HepG2 (cell line): Measurements from ENCODE around the gene GATB. TPM values are rescaled to one million over a fixed set of nuclear protein-coding genes. Genes with fewer than 3 reads are reported as not detected.

Source experiments
- AFF4 ChIP-seq: sonication (generic); formaldehyde crosslinking; IDR thresholded peaks from 2 replicates; pipeline ENCODE4 v1.4.0; 2020; ENCODE audit warnings: missing genetic modification reagents
- DMAP1 ChIP-seq: IDR thresholded peaks from 2 replicates; pipeline ENCODE4 v1.6.1; 2016
- GTF3A ChIP-seq: sonication (generic); formaldehyde crosslinking; conservative IDR thresholded peaks from 2 replicates; pipeline ENCODE4 v1.4.0; 2020; ENCODE audit warnings: mild to moderate bottlenecking, missing genetic modification reagents
- HIVEP1 ChIP-seq: sonication (generic); formaldehyde crosslinking; IDR thresholded peaks from 2 replicates; pipeline ENCODE4 v1.4.0; 2020; ENCODE audit warnings: mild to moderate bottlenecking, missing genetic modification reagents
- ISX ChIP-seq: sonication (generic); formaldehyde crosslinking; conservative IDR thresholded peaks from 2 replicates; pipeline ENCODE4 v1.5.0; 2020; ENCODE audit warnings: missing genetic modification reagents
- KDM3A ChIP-seq: IDR thresholded peaks from 2 replicates; pipeline ENCODE4 v1.6.1; 2018; ENCODE audit warnings: low read depth, missing compliant biosample characterization
- SKIL ChIP-seq: sonication (generic); formaldehyde crosslinking; IDR thresholded peaks from 2 replicates; pipeline ENCODE4 v1.8.0; 2022; ENCODE audit warnings: missing genetic modification reagents, mild to moderate bottlenecking, moderate library complexity, borderline replicate concordance
- ZBED4 ChIP-seq: sonication (generic); formaldehyde crosslinking; IDR thresholded peaks from 2 replicates; pipeline ENCODE4 v1.4.0; 2020; ENCODE audit warnings: missing genetic modification reagents, borderline replicate concordance
- ZBTB10 ChIP-seq: sonication (generic); formaldehyde crosslinking; IDR thresholded peaks from 2 replicates; pipeline ENCODE4 v1.4.0; 2020; ENCODE audit warnings: missing genetic modification reagents, borderline replicate concordance
- ZNF569 ChIP-seq: sonication (generic); formaldehyde crosslinking; IDR thresholded peaks from 2 replicates; pipeline ENCODE4 v1.5.0; 2020; ENCODE audit warnings: mild to moderate bottlenecking, missing genetic modification reagents, moderate library complexity, borderline replicate concordance
- ZNF570 ChIP-seq: sonication (generic); formaldehyde crosslinking; IDR thresholded peaks from 2 replicates; pipeline ENCODE4 v1.4.0; 2020; ENCODE audit warnings: mild to moderate bottlenecking, missing genetic modification reagents, borderline replicate concordance
- ZNF577 ChIP-seq: sonication (generic); formaldehyde crosslinking; IDR thresholded peaks from 2 replicates; pipeline ENCODE4 v1.4.0; 2020; ENCODE audit warnings: mild to moderate bottlenecking, low read depth, missing genetic modification reagents, borderline replicate concordance
- ZNF7 ChIP-seq: IDR thresholded peaks from 2 replicates; pipeline ENCODE4 v1.6.1; 2016; ENCODE audit warnings: missing biosample characterization, missing genetic modification reagents
- ZNF883 ChIP-seq: sonication (generic); formaldehyde crosslinking; IDR thresholded peaks from 2 replicates; pipeline ENCODE4 v1.5.1; 2020; ENCODE audit warnings: mild to moderate bottlenecking, missing genetic modification reagents; ENCODE audit errors: not compliant biosample characterization
- ZSCAN9 ChIP-seq: IDR thresholded peaks from 2 replicates; pipeline ENCODE4 v1.6.1; 2016; ENCODE audit warnings: borderline replicate concordance
- polyA plus RNA-seq, 8 experiments: library from polyadenylated mRNA; depleted of rRNA in 3 of 8; stranded (reverse) in 7 of 8; unstranded in 1 of 8; fragments of >200 nt; fragmentation: Illumina TruSeq in 4 of 8; extraction: Trizol in 4 of 8; gene quantifications; 2 replicates each; pipeline versions ENCODE4 v1.2.1 to v1.2.3, GENCODE V29; 2011 to 2016; ENCODE audit warnings: low read depth in 4 of 8, missing spikeins in 1 of 8, mixed read lengths in 1 of 8; ENCODE audit not compliant: insufficient read depth in 1 of 8
- total RNA-seq, 5 experiments: library from RNA; depleted of rRNA; stranded (reverse); fragments of >200 nt; fragmentation: Illumina TruSeq; extraction: Trizol; gene quantifications; 2 replicates each; pipeline ENCODE4 v1.2.3, GENCODE V29; 2016; ENCODE audit warnings: low read depth in 1 of 5

The GATB gene
- total and polyA plus RNA-seq, 2 of the 13 experiments (the other 11 are each of a cell fraction or from before 2014, with no cell fraction given): 32.3 to 32.4 TPM

- no peak for TF ChIP-seq SKIL (CRISPR knock-in tag)
- TF ChIP-seq ZSCAN9 (CRISPR knock-in tag): peak; percentile 34; the same call in 1 of the 2 replicates
- TF ChIP-seq HIVEP1 (CRISPR knock-in tag): peak; percentile 59; the same call in 1 of the 2 replicates
- TF ChIP-seq ZNF577 (CRISPR knock-in tag): no peak
- no peak for TF ChIP-seq ZBED4 (CRISPR knock-in tag)
- peak; percentile 41 for TF ChIP-seq ZNF883 (CRISPR knock-in tag)
- no peak for TF ChIP-seq ZBTB10 (CRISPR knock-in tag)
- TF ChIP-seq DMAP1: peak; percentile 75
- TF ChIP-seq ZNF570 (CRISPR knock-in tag): no peak
- no peak for TF ChIP-seq KDM3A
- TF ChIP-seq ZNF569 (CRISPR knock-in tag): no peak
- no peak for TF ChIP-seq AFF4 (CRISPR knock-in tag)
- no peak for TF ChIP-seq ISX (CRISPR knock-in tag)
- TF ChIP-seq ZNF7 (CRISPR knock-in tag): no peak
- TF ChIP-seq GTF3A (CRISPR knock-in tag): no peak
Measured at GRCh38 chr4:151760712-151761661, at the start of gene GATB (continued).
